T-helper 17 cell (primary cell): ENCODE measurements around the gene CCNO. TPM values are rescaled to one million over a fixed set of nuclear protein-coding genes. Genes with fewer than 3 reads are reported as not detected.

Source experiments
- ATAC-seq: fragments of 150-1000 bp; cut with Tn5 transposase; 2 replicates; pipeline ENCODE4 v1.10.0; 2021; ENCODE audit warnings: mild to moderate bottlenecking, moderate library complexity
- DNase-seq, 3 donors: peaks; one replicate each; pipeline versions ENCODE4 v3.0.0 to v3.0.0-alpha.2; 2020 to 2021
- H3K9me3 ChIP-seq: one replicate; pipeline ENCODE4 v1.7.0; 2013; ENCODE audit warnings: low read length, mild to moderate bottlenecking; ENCODE audit not compliant: control insufficient read depth, poor library complexity, severe bottlenecking
- H3K27ac Mint-ChIP-seq: one replicate; pipeline ENCODE4 v1.8.0; 2022; ENCODE audit warnings: mild to moderate bottlenecking, moderate library complexity, mixed read lengths
- H3K27me3 Mint-ChIP-seq: one replicate; pipeline ENCODE4 v1.8.0; 2022; ENCODE audit warnings: mixed read lengths
- H3K36me3 Mint-ChIP-seq: one replicate; pipeline ENCODE4 v1.8.0; 2022; ENCODE audit warnings: low read depth, mixed read lengths
- H3K4me1 Mint-ChIP-seq: one replicate; pipeline ENCODE4 v1.8.0; 2022; ENCODE audit warnings: mild to moderate bottlenecking, mixed read lengths
- H3K4me3 Mint-ChIP-seq: one replicate; pipeline ENCODE4 v1.8.0; 2022; ENCODE audit warnings: mild to moderate bottlenecking, moderate library complexity, mixed read lengths
- total RNA-seq, 4 donors: library from RNA in 2 of 4; stranded (reverse) in 2 of 4; gene quantifications; one replicate each; pipeline ENCODE4 v1.2.3 and lab custom pipeline; 2022 to 2026

CCNO gene
- total RNA-seq, 2 donors from 2014 or later, result not detected

DNA sequence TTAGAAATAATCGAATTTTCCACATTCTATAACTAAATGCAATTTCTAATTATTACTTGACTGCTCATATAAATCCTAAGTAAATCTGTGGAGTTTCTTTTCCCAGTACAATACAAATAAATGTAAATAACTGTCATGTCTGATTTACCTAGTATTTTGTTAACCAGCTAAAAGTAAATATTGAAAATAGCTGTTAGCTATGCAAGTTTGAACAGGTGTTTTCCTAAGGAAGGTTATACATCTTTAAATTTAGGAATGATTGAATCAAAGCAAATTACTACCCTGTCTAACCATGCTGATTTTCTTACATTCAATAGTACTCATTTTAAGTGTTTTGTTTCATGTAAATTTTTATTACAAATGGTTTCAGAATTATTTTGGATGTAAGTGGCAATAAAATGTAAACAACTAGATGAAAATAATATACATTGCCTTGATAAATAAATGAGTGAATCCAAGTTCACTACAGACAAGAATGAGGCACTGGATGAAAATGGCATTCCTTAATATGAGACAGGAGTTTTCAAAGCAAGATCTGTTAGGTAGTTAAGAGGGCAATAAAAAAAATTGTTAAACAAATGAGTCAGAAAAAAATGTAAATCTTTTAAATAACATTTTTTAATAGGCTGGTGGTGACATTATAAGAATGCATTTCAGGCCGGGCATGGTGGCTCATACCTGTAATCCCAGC, 22.1 kb downstream of the CCNO start:
- H3K27me3 Mint-ChIP-seq, result peaks cover 15% of the 10 kb centered on the region
- no peaks in the 10 kb centered on the region for H3K9me3 ChIP-seq
- no peaks in the 10 kb centered on the region for H3K36me3 Mint-ChIP-seq
- no peak overlapping the region for H3K4me3 Mint-ChIP-seq
- DNase-seq, result no peak
- H3K27ac Mint-ChIP-seq, result no peak overlapping the region
- peaks cover 3% of the 10 kb centered on the region for H3K4me1 Mint-ChIP-seq
- ATAC-seq, result no peak

DNA sequence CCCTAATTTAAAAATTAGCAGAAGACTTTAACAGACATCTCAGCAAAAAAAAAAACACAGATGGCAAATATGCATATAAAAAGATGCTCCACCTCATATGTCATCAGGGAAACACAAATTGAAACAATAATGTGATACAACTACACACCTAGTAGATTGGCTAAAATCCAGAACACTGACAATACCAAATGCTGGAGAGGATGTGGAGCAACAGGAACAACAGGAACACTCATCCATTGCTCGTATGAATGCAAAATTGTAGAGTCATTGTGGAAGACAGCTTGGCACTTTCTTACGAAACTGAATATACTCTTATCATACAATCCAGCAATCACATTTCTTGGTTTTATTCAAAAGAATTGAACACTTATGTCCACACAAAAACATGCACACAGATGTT, 28.4 kb downstream of the CCNO start:
- Mint-ChIP-seq H3K4me1 (peaks cover 3% of the 10 kb centered on the region), H3K4me3 (no peak overlapping the region), H3K27me3 (peaks cover 25% of the 10 kb centered on the region), H3K27ac (no peak overlapping the region), H3K36me3 (no peaks in the 10 kb centered on the region)
- no peaks in the 10 kb centered on the region for H3K9me3 ChIP-seq
- DNase-seq, result no peak
- no peak for ATAC-seq

DNA sequence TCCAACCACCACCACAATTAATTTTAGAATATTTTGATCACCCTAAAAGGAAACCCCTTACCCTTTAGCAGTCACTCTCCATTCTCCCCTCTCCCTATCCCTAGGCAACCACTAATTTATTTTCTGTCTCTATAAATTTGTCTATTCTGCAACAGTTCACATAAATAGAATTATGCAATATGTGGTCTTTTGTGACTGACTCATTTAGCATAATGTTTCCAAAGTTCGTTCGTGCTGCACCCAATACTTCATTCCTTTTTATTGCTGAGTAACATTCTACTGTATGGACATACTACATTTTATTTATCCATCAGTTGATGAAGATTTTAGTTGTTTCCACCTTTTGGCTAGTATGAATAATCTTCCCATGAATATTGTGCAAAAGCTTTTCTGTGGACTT, 42.2 kb downstream of the CCNO start:
- DNase-seq, result no peak
- Mint-ChIP-seq H3K27me3 (peaks cover 67% of the 10 kb centered on the region), H3K27ac (no peak overlapping the region)

DNA sequence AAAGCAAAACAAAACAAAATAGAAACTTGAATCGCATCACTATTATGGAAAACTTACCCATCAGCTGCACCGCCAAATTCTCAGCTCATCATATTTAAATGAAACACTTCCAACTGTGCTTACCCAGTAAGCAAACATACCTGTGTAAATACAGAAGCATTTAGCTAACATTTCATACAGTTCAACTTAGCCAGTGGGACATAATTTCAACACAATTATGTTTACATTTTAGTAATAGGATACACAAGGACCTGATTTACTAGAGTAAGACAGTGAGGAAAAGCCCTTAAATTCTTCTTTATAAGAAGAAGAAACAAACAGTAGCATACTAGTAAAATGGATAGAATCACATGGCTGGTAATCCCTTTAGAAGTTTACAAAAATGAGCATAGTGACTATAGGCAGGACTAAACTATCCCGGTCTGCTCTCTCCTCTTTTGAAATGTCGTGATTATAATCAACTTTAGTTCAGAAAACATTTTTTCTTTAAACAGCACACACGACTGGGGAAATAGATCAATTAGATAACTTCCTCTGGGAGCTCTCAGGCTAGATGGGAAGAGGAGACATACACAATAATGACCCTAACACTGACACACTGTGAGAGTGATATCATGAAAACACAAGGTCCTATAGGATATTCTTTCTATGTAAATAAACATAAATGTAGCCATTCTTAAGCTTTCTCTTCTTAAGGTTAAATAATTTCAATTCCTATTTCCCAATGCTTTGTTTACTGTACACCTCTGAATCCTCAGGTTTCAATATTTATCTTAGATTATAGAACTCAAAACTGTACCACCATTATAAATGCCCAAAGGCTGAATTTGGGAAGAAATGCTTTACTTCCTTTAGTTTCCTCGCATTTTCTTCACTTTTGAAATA, 44.5 kb downstream of the CCNO start:
- no peak overlapping the region for H3K4me3 Mint-ChIP-seq
- no peaks in the 10 kb centered on the region for H3K9me3 ChIP-seq
- no peak overlapping the region for H3K27ac Mint-ChIP-seq
- DNase-seq, result no peak
- ATAC-seq, result no peak
- H3K27me3 Mint-ChIP-seq, result peaks cover 72% of the 10 kb centered on the region
- H3K4me1 Mint-ChIP-seq, result peaks cover 2% of the 10 kb centered on the region
- no peaks in the 10 kb centered on the region for H3K36me3 Mint-ChIP-seq

More for the DNA sequence above, 42.2 kb downstream of the CCNO start:
- Mint-ChIP-seq H3K36me3 (no peaks in the 10 kb centered on the region), H3K4me3 (no peak overlapping the region), H3K4me1 (peaks cover 2% of the 10 kb centered on the region)
- no peak for ATAC-seq
- no peaks in the 10 kb centered on the region for H3K9me3 ChIP-seq

DNA sequence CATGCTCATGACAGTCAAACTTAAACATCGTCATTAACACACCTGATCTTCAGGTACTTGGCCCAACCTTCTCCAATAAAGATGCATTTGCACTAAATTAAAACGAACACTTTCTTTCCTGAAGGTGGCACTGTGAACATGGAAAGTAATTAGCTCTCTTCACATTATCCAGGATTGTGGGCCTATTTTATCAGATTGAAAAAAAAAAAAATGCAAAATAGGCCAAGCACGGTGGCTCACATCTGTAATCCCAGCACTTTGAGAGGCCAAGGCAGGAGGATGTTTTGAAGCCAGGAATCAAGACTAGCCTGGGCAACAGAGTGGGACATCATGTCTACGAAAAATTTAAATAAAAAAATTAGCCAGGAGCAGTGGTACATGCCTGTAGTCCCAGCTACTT, 46.0 kb downstream of the CCNO start:
- H3K4me3 Mint-ChIP-seq, result no peak overlapping the region

More for the DNA sequence above, 46.0 kb downstream of the CCNO start:
- no peak for DNase-seq
- peaks cover 68% of the 10 kb centered on the region for H3K27me3 Mint-ChIP-seq
- no peaks in the 10 kb centered on the region for H3K9me3 ChIP-seq
- H3K4me1 Mint-ChIP-seq, result peaks cover 2% of the 10 kb centered on the region
- no peaks in the 10 kb centered on the region for H3K36me3 Mint-ChIP-seq
- no peak overlapping the region for H3K27ac Mint-ChIP-seq
- ATAC-seq, result no peak

Other genes with a start within 250 kb of the CCNO start
- not detected for gene ESM1, start 248.0 kb downstream of the CCNO start, total RNA-seq
- 1 to 10 TPM; 3.9 to 9.2 TPM for gene GZMK, start 209.4 kb downstream of the CCNO start, total RNA-seq
- gene GZMA, start 131.0 kb downstream of the CCNO start, total RNA-seq, result 10 to 100 TPM in 1 of 2 donors, 1 to 10 TPM in 1; 7.9 to 11.3 TPM
- gene GPX8, start 73.4 kb downstream of the CCNO start, total RNA-seq, result not detected
- not detected for gene CDC20B, start 60.4 kb downstream of the CCNO start, total RNA-seq
- not detected for gene MCIDAS, start 6.3 kb downstream of the CCNO start, total RNA-seq
- 10 to 100 TPM; 12.7 to 19.0 TPM for gene DHX29, start 74.1 kb upstream of the CCNO start, total RNA-seq
- 10 to 100 TPM; 61.0 to 73.7 TPM for gene MTREX, start 74.4 kb upstream of the CCNO start, total RNA-seq